D721Med (cell line): Measurements from ENCODE around the gene TMEM135.

Experiments used
- DNase-seq: peaks from one replicate; pipeline ENCODE4 v3.0.0; 2011; ENCODE audit warnings: low spot score; ENCODE audit not compliant: insufficient read length
- FAIRE-seq: peaks from 2 replicates; lab custom pipeline; 2011; peaks lifted over from hg19 to GRCh38; lab: Jason Lieb, UNC
- CTCF ChIP-seq: IDR thresholded peaks from 2 replicates; pipeline ENCODE4 v1.5.1; 2012; ENCODE audit warnings: mild to moderate bottlenecking, control low read depth; ENCODE audit not compliant: insufficient read depth; ENCODE audit errors: missing control alignments

The TMEM135 gene

GRCh38 chr11:87035976-87036583, 1.7 kb upstream of the TMEM135 start:
- no peak for DNase-seq
- no peak for TF ChIP-seq CTCF
- FAIRE-seq = no peak

- TF ChIP-seq CTCF = no peak
- DNase-seq (no peak), FAIRE-seq (no peak)
Observed at GRCh38 chr11:87036756-87037449, 831 bp upstream of the TMEM135 start.

- DNase-seq (no peak), FAIRE-seq (no peak)
- no peak for TF ChIP-seq CTCF
Observed at GRCh38 chr11:87038235-87038977, 672 bp downstream of the TMEM135 start.

GRCh38 chr11:87039371-87039770, 1.6 kb downstream of the TMEM135 start:
- FAIRE-seq (no peak), DNase-seq (no peak)
- TF ChIP-seq CTCF = no peak

- no peak for DNase-seq
- peak; percentile 68 for FAIRE-seq
- TF ChIP-seq CTCF = no peak
Observed at GRCh38 chr11:87043894-87044293, 6.2 kb downstream of the TMEM135 start.

GRCh38 chr11:87046824-87047223, 9.1 kb downstream of the TMEM135 start:
- DNase-seq = no peak
- no peak for FAIRE-seq
- TF ChIP-seq CTCF = no peak
